Cerebellar nuclear complex (tissue), 1 donor: ENCODE measurements around the gene PLEKHB2.
"Not testable (repeated sequence)": the region's sequence is repeated elsewhere in the genome, so short reads cannot be mapped to it uniquely, and the experiment has no call there.

Experiments used
- DNase-seq, 2 experiments: peaks; one replicate each; lab custom pipeline; 2025; lab: John Stamatoyannopoulos, UW

PLEKHB2 gene

GRCh38 chr2:131093696-131094462, 11.3 kb upstream of the PLEKHB2 start:
- DNase-seq = peak in 1 of 2 experiments; percentile 17

DNA sequence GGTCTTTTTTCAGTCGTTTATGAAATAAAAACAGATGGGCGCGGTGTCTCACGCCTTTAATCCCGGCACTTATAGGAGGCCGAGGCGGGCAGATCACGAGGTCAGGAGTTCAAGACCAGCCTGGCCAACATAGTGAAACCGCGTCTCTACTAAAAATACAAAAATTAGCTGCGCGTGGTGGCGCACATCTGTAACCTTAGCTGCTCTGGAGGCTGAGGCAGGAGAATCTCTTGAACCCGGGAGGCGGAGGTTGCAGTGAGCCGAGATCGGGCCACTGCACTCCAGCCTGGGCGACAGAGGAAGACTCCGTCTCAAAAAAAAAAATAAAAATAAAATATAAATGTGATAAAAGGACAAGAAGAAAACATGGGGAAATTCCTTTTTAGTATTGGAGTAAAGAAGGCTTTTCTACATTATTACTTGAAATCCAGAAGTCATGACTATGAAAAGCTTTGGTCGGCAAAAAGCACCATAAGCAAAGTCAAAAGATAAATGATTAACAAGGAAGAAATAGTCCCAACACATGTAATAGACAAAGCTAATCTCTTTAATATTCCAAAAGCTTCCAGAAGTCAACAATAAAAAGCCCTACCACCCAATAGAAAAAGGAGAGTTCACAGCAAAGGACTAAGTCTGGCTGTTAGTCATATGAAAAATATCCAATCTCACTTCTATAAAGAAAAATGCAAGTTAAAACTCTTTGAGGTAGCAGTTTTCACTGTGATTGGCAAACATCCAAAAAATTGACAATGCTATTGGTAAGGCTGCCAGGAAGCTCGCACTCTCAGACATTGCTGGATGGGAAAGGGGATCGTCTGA, 10.5 kb upstream of the PLEKHB2 start:
- DNase-seq = no peak

GRCh38 chr2:131103165-131103564, 2.0 kb upstream of the PLEKHB2 start:
- DNase-seq = no peak

DNA sequence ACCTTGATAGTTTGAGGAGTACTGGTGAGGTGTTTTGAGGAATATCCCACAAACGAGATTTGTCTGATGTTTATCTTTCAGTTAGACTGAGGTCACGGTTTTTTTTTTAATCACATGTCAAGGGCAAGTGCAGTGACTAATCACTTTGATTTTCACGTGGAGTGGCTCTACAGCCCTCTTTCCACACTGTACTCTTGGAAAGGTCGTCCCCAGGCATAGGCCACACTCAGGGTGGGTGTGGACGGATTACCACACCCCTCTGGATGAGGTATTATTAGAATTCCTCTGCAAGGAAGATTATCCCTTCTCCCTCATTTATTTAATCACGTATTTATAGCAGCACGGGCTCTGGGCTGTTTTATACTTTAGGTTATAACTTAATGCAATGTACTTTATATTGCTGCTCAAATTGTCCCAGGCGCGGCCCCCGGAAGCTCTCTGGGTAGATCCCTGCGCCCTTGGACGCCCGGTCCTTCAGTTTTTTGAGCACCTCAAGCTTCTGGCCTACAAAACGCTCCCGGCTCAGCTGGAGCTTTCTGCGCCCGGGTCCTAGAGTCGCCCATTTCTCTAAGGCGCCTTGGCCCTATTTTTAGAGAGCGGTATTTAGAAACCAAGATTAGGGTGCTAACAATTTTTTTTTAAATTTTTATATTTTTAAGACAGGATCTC, 515 bp upstream of the PLEKHB2 start:
- DNase-seq = peak in 1 of 2 experiments; percentile 84

DNA sequence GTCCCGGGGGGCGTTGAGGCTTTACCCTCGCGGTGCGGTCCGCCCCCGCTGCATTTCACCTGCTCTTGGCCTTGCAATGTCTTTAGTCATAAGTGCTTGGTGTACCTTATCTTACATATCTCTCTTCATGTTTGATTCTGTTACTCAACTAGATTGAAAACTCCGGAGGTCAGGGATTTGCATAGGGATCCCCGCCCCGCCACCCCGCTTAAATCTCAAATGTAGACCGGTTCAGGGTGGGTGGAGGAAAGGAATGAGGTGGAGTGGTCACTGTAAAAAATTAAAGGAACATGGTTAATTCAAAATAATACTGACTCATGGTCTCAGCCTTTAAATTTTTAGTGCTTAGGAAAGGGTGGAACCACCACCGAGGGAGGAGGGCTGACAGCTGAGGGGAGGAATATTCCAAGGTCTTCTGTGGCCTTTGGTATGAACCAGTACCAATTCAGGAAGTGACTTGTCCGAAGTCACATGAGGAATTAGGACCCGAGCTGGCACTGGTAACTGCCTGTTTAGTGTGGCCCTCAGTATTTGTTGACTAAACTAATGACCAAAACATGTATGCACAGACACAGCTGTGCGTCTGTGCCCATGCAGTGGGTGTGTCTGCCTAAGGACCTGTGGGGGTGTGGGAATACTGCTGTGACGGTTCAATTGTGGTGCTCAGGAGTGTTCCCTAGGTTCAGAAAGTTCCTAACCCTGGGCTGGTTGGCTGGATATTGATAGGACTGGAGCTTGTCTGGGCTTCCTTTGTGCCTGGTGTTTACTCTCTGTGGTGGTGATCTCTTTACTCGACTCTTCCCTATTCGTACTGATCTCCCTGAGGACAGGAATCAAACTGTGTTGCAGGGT, 1.0 kb downstream of the PLEKHB2 start:
- DNase-seq = no peak

- no peak for DNase-seq
These were observed 7.4 kb downstream of the PLEKHB2 start for GRCh38 chr2:131112529-131112928.

- no peak for DNase-seq
These were observed 8.6 kb downstream of the PLEKHB2 start for GRCh38 chr2:131113566-131114227.

GRCh38 chr2:131114950-131115349, 9.8 kb downstream of the PLEKHB2 start:
- DNase-seq = not testable (repeated sequence)

- no peak for DNase-seq
These were observed 10.6 kb downstream of the PLEKHB2 start for GRCh38 chr2:131115752-131116151.

- DNase-seq = no peak
These were observed 15.7 kb downstream of the PLEKHB2 start for GRCh38 chr2:131120815-131121317.

DNA sequence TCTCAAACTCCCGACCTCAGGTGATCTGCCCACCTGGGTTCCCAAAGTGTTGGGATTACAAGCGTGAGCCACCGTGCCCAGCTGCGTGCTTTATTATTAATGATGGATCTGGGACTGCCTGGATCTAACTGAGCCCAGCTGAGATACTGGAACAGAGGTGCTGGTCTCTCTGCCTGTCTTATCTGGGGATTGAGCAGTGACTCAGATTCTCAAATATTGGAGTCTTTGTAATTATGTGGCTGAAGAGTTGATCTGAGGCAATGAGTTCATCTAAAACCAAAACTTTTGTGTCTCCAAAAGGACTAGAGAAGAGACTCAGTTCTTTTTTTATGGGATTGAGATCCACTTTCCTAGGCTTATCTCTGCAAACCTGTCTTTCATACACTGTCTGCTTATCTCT, 16.3 kb downstream of the PLEKHB2 start:
- DNase-seq = no peak

- no peak for DNase-seq
These were observed 17.4 kb downstream of the PLEKHB2 start for GRCh38 chr2:131122496-131122895.

- DNase-seq = no peak
These were observed 18.1 kb downstream of the PLEKHB2 start for GRCh38 chr2:131123192-131123591.

DNA sequence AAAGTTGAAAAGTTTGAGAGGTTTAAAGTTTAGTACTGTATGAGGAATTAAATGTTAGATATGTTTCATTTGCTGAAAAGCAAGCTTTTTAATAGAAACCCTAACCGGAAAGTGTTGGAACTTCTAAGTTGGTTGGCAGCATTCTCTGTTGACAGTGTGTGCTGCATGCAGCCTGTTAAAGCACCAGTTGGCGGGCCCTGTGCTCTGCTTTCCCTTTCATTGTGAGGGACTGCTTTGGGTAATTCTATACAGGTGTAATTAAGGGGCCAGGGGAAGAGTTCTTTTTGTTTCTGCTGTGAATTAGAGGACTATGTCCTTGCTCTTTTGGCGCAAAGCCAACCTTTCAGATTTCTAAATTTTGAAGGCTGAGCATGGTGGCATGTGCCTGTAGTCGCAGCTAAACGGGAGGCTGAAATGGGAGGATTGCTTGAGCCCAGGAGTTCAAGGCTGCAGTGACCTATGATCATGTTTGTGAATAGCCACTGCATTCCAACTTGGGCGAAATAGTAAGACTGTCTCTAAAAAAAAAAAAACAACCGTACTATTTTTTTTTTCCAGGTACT, 20.1 kb downstream of the PLEKHB2 start:
- DNase-seq = no peak

DNA sequence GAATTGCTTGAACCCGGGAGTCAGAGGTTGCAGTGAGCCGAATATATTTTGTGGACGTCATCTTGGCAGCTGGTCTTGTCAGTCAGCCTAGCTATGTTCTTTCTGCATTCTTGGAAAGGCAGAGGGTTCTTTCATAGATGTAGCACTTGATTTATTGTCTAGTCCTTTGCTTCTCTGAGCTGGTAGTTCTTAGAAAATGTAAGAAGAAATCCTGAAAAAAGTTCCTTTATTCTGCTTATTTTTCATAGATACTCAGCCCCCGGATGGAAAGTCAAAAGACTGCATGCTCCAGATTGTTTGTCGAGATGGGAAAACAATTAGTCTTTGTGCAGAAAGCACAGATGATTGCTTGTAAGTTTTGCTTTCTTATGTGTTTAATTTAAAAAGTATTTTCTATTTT, 21.3 kb downstream of the PLEKHB2 start:
- DNase-seq = no peak

- DNase-seq = no peak
These were observed 21.9 kb downstream of the PLEKHB2 start for GRCh38 chr2:131127076-131127475.

GRCh38 chr2:131127981-131128380, 22.8 kb downstream of the PLEKHB2 start:
- no peak for DNase-seq

DNA sequence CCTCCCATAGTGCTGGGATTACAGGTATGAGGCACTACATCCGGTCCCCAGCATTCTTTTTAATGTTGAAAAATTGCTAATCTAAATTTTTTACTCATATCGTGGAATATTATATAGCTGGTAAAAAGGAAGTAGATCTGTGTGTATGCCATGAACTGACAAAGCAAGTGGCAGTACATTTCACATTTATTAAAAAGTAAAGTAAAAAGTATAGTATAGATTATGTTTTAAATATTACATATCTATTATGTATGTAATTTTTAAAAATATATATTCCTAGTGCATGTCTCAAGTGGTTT, 25.1 kb downstream of the PLEKHB2 start:
- DNase-seq = no peak

DNA sequence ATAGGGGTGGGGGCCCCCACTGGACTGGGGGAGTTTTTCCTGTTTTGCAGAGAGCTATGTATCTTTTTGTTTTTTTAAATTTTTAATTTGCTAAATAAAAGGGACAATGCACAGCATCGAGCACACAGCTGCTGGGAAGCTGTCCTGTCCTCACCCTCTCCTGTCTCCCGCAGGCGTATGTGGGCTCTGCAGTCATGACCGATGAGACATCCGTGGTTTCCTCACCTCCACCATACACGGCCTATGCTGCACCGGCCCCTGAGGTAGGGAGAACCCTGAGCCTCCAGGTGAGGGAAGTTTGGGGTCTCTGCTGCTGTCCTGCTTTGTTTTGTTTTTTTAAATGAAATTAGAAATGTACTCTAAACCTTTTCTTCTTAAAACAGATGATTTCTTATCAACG, 27.6 kb downstream of the PLEKHB2 start:
- no peak for DNase-seq

DNA sequence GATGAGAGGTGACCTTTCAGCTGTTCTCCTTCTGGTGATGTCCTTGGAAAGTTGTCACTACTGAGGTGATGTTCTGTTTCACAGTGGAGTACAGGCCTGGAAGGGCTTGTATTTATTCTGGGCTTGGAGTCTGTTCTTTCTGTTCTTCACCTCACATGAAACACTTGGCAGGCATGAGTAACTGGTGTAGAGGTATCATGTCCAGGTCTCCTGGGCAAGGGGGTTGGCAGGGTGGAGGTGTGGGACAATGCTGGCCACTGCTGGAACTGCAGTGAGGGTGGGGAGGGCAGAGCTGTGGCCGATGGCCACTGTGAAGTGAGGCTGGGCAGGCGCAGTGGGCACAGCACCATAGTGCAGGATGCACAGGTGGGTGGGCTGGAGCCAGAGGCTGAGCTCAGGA, 35.4 kb downstream of the PLEKHB2 start:
- DNase-seq = no peak

DNA sequence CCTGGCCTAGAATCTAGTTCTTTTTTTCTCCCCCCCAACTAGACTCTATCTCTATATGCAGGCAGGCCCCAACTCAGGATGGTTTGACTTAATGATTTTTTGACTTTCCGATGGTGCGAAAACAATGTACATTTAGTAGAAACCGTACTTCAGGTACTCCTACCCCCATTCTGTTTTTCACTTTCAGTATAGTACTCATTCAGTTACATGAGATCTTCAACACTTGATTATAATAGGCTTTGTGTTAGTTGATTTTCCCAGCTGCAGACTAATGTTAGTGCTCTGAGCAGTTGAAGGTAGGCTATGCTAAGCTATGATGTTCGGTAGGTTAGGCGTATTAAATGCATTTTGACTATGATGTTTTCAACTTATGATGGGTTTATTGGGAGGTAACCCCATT, 37.7 kb downstream of the PLEKHB2 start:
- DNase-seq = no peak
